Neural cell (in vitro differentiated cells): ENCODE measurements around the gene TBCC. TPM values are rescaled to one million over a fixed set of nuclear protein-coding genes. Genes with fewer than 3 reads are reported as not detected.

Experiments
- H2AFZ ChIP-seq: fragments of 200-600, 300-800 bp; sonication (generic), shearing (Covaris generic); 2 replicates; pipeline ENCODE4 v1.6.0; 2014; ENCODE audit warnings: low read depth, mild to moderate bottlenecking, antibody characterized with exemption, low read length, moderate library complexity
- H3F3A ChIP-seq: fragments of 200-600 bp; shearing (Covaris generic); 2 replicates; pipeline ENCODE4 v1.6.1; 2016; ENCODE audit warnings: mild to moderate bottlenecking, moderate library complexity, mixed read lengths, antibody characterized with exemption, low read length; ENCODE audit not compliant: insufficient read depth, poor library complexity, severe bottlenecking
- H3K27ac ChIP-seq: fragments of 200-600, 300-800 bp; sonication (generic), shearing (Covaris generic); 2 replicates; pipeline ENCODE4 v1.5.1; 2014; ENCODE audit warnings: mild to moderate bottlenecking, low read length, moderate library complexity
- H3K27me3 ChIP-seq: fragments of 300-800, 200-600 bp; sonication (generic), shearing (Covaris generic); 2 replicates; pipeline ENCODE4 v1.6.0; 2014; ENCODE audit warnings: mild to moderate bottlenecking, low read depth, low read length, moderate library complexity; ENCODE audit not compliant: insufficient read depth
- H3K36me3 ChIP-seq: fragments of 300-800, 200-600 bp; sonication (generic), shearing (Covaris generic); 2 replicates; pipeline ENCODE4 v1.5.1; 2014; ENCODE audit warnings: mild to moderate bottlenecking, antibody characterized with exemption, low read length, moderate library complexity; ENCODE audit not compliant: insufficient read depth
- H3K4me2 ChIP-seq: fragments of 300-800, 200-600 bp; sonication (generic), shearing (Covaris generic); 2 replicates; pipeline ENCODE4 v1.6.0; 2014; ENCODE audit warnings: mild to moderate bottlenecking, low read length
- H3K4me3 ChIP-seq: fragments of 300-800, 200-600 bp; sonication (generic), shearing (Covaris generic); 2 replicates; pipeline ENCODE4 v1.5.1; 2014; ENCODE audit warnings: mild to moderate bottlenecking, low read length, moderate library complexity
- H3K79me2 ChIP-seq: fragments of 200-600 bp; shearing (Covaris generic); replicated peaks from 2 replicates; pipeline ENCODE4 v1.6.0; 2014; ENCODE audit warnings: mild to moderate bottlenecking, low read length, moderate library complexity; ENCODE audit not compliant: insufficient read depth
- H3K9ac ChIP-seq: fragments of 300-800, 200-600 bp; sonication (generic), shearing (Covaris generic); 2 replicates; pipeline ENCODE4 v1.6.1; 2016; ENCODE audit warnings: mild to moderate bottlenecking, low read length, mixed read lengths
- H3K9me2 ChIP-seq: fragments of 200-600 bp; shearing (Covaris generic); 2 replicates; pipeline ENCODE4 v1.6.1; 2016; ENCODE audit warnings: mild to moderate bottlenecking, low read length, mixed read lengths; ENCODE audit not compliant: insufficient read depth
- H3K9me3 ChIP-seq: fragments of 200-600, 300-800 bp; sonication (generic), shearing (Covaris generic); 2 replicates; pipeline ENCODE4 v1.6.1; 2016; ENCODE audit warnings: mild to moderate bottlenecking, mixed run types, low read length, moderate library complexity, mixed read lengths
- H4K20me1 ChIP-seq: fragments of 200-600 bp; shearing (Covaris generic); 2 replicates; pipeline ENCODE4 v1.6.1; 2016; ENCODE audit warnings: mild to moderate bottlenecking, mixed run types; ENCODE audit not compliant: insufficient read depth
- CTCF ChIP-seq: fragments of 450-650 bp; IDR thresholded peaks from 2 replicates; pipeline ENCODE4 v1.5.1; 2014; ENCODE audit warnings: antibody characterized with exemption, mild to moderate bottlenecking, moderate library complexity; ENCODE audit not compliant: poor library complexity, severe bottlenecking
- EZH2 ChIP-seq: fragments of 200-600, 300-800 bp; shearing (Covaris generic), sonication (generic); IDR thresholded peaks from 2 replicates; pipeline ENCODE4 v1.6.1; 2014; ENCODE audit warnings: antibody characterized with exemption, low read length, borderline replicate concordance, mild to moderate bottlenecking; ENCODE audit not compliant: insufficient read depth, poor library complexity, severe bottlenecking
- MXI1 ChIP-seq: fragments of 450-650 bp; conservative IDR thresholded peaks from 2 replicates; pipeline ENCODE4 v1.6.1; 2014; ENCODE audit warnings: antibody characterized with exemption, mild to moderate bottlenecking; ENCODE audit not compliant: poor library complexity, severe bottlenecking
- POLR2AphosphoS5 ChIP-seq: IDR thresholded peaks from 2 replicates; pipeline ENCODE4 v1.6.1; 2012
- RAD21 ChIP-seq: fragments of 450-650 bp; conservative IDR thresholded peaks from 2 replicates; pipeline ENCODE4 v1.6.1; 2014; ENCODE audit warnings: antibody characterized with exemption, mild to moderate bottlenecking, moderate library complexity
- SMC3 ChIP-seq: fragments of 450-650 bp; conservative IDR thresholded peaks from 2 replicates; pipeline ENCODE4 v1.6.1; 2014; ENCODE audit warnings: antibody characterized with exemption, mild to moderate bottlenecking, moderate library complexity; ENCODE audit not compliant: poor library complexity
- TAF1 ChIP-seq: IDR thresholded peaks from 2 replicates; pipeline ENCODE4 v1.6.1; 2012; ENCODE audit warnings: low read depth
- polyA plus RNA-seq: library from polyadenylated mRNA; depleted of rRNA; stranded (reverse); fragments of >200 nt; gene quantifications from 2 replicates; pipeline ENCODE4 v1.2.3, GENCODE V29; 2014
- TF ChIP-seq, protein P1 (sequence below): IDR thresholded peaks from 2 replicates; pipeline ENCODE4 v1.6.1; 2012; ENCODE audit warnings: borderline replicate concordance

TBCC gene
- polyA plus RNA-seq, 1 donor from 2014 or later: 112 TPM

- H3K9ac ChIP-seq: no peak overlapping the region
- no peaks in the 10 kb centered on the region for H3K9me2 ChIP-seq
- H3K4me3 ChIP-seq: no peak overlapping the region
- H3K79me2 ChIP-seq: no peaks in the 10 kb centered on the region
- no peaks in the 10 kb centered on the region for H3F3A ChIP-seq
- H3K27ac ChIP-seq: no peak overlapping the region
- no peaks in the 10 kb centered on the region for H4K20me1 ChIP-seq
- H3K4me2 ChIP-seq: no peak overlapping the region
- H3K9me3 ChIP-seq: no peaks in the 10 kb centered on the region
- TF ChIP-seq TAF1 (no peak), SMC3 (no peak), MXI1 (no peak), POLR2AphosphoS5 (no peak)
- TF ChIP-seq, protein P1, sequence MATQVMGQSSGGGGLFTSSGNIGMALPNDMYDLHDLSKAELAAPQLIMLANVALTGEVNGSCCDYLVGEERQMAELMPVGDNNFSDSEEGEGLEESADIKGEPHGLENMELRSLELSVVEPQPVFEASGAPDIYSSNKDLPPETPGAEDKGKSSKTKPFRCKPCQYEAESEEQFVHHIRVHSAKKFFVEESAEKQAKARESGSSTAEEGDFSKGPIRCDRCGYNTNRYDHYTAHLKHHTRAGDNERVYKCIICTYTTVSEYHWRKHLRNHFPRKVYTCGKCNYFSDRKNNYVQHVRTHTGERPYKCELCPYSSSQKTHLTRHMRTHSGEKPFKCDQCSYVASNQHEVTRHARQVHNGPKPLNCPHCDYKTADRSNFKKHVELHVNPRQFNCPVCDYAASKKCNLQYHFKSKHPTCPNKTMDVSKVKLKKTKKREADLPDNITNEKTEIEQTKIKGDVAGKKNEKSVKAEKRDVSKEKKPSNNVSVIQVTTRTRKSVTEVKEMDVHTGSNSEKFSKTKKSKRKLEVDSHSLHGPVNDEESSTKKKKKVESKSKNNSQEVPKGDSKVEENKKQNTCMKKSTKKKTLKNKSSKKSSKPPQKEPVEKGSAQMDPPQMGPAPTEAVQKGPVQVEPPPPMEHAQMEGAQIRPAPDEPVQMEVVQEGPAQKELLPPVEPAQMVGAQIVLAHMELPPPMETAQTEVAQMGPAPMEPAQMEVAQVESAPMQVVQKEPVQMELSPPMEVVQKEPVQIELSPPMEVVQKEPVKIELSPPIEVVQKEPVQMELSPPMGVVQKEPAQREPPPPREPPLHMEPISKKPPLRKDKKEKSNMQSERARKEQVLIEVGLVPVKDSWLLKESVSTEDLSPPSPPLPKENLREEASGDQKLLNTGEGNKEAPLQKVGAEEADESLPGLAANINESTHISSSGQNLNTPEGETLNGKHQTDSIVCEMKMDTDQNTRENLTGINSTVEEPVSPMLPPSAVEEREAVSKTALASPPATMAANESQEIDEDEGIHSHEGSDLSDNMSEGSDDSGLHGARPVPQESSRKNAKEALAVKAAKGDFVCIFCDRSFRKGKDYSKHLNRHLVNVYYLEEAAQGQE: no peak
- H2AFZ ChIP-seq: no peak overlapping the region
- no peaks in the 10 kb centered on the region for H3K27me3 ChIP-seq
- H3K36me3 ChIP-seq: no peaks in the 10 kb centered on the region
Measured at GRCh38 chr6:42726026-42726425, 19.9 kb downstream of the TBCC start.

GRCh38 chr6:42724825-42725224 lies 21.1 kb downstream of the TBCC start:
- H3K9me3 ChIP-seq: no peaks in the 10 kb centered on the region
- no peak for TF ChIP-seq EZH2
- no peak for TF ChIP-seq CTCF
- no peak for TF ChIP-seq SMC3
- no peak for TF ChIP-seq MXI1
- no peak for TF ChIP-seq RAD21
- H3K9ac ChIP-seq: no peak overlapping the region
- no peaks in the 10 kb centered on the region for H4K20me1 ChIP-seq
- no peaks in the 10 kb centered on the region for H3K79me2 ChIP-seq
- H3K4me3 ChIP-seq: no peak overlapping the region
- no peak overlapping the region for H3K4me2 ChIP-seq
- no peak overlapping the region for H2AFZ ChIP-seq
- no peaks in the 10 kb centered on the region for H3K27me3 ChIP-seq
- H3F3A ChIP-seq: no peaks in the 10 kb centered on the region
- no peaks in the 10 kb centered on the region for H3K9me2 ChIP-seq
- H3K36me3 ChIP-seq: no peaks in the 10 kb centered on the region
- H3K27ac ChIP-seq: no peak overlapping the region

GRCh38 chr6:42722497-42722896 lies 23.4 kb downstream of the TBCC start, which contains the start of gene PRPH2:
TSS of gene PRPH2 (minus strand) at chr6:42722597. CDS start at chr6:42722334, 263 bp downstream.
- Histone ChIP-seq H2AFZ (no peak within 1 kb of the TSS), H3F3A (no peaks in the 10 kb centered on the region), H4K20me1 (no peaks in the 10 kb centered on the region), H3K4me2 (no peak within 1 kb of the TSS), H3K79me2 (no peaks in the 10 kb centered on the region), H3K27ac (no peak within 1 kb of the TSS), H3K36me3 (no peaks in the 10 kb centered on the region), H3K4me3 (no peak within 1 kb of the TSS), H3K9me3 (no peaks in the 10 kb centered on the region), H3K9me2 (no peaks in the 10 kb centered on the region), H3K27me3 (no peaks in the 10 kb centered on the region), H3K9ac (no peak within 1 kb of the TSS)
- no peak for TF ChIP-seq MXI1
